Stimulated activated CD4-positive, alpha-beta T cell treated with anti-CD3 and anti-CD28 coated beads, Interleukin-1b, Interleukin-23, amount 100 ng/mL, for 4 hours (primary cell): Measurements from ENCODE around the gene FAM81A.

Experiments used
- DNase-seq, 2 donors: peaks; one replicate each; pipeline ENCODE4 v3.0.0-alpha.2; 2020; ENCODE audit warnings: low read depth in 2 of 2

FAM81A gene

DNA sequence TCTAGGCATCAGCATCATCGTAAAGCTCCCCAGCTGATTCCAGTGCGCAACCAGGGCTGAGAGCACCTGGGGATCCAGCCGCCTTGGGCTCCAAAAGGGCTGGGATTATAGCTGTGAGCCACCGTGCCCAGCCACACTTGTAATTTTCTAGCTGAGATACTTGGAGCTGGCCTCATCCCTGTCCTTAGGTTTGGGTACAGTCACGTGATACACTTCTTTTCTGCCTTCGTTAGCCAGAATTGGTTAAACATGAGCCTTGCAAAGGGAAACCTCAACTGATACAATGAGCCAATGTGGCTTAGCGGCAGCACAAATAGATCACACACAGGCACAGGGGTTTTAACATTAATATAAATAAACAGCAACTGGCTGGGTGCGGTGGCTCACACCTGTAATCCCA, 103.8 kb downstream of the FAM81A start:
- no peak for DNase-seq

DNA sequence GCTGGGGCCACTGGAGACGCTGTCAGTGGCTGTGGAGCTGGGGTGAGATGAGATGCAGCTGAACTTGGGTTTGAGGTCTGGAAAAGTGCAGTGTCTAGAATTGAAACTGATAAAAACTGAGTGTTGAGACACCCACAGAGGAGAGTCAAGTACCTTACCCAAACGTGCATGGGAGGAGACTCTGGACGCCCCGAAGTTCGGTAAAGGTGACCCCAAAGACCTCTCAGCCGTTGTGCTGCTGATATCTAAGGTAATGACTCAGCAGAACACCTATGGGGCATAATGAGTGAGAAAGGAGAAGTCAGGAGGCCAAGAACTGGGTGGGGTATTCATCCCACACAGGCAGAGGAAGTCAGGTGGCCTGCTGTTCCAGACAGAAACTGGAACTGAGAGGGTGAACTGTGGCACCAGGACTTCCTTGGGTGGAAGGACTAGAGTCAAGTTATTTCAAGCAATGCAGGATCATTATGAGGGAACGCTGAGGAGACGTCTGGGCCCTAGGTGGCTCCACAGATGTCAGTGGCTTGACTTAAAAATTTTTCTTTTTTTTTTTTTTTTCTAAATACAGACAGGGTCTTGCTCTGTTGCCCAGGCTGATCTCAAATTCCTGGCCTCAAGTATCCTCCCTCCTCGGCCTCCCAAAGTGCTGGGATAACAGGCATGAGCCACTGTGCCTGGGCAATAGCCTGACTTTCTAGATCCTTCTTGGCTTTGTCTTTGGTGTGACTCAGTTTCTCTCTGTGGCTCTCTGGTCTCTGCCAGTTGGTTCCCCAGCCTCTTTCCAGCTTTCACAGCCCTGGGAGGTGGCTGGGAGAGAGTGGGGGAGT, 105.9 kb downstream of the FAM81A start:
- no peak for DNase-seq

DNA sequence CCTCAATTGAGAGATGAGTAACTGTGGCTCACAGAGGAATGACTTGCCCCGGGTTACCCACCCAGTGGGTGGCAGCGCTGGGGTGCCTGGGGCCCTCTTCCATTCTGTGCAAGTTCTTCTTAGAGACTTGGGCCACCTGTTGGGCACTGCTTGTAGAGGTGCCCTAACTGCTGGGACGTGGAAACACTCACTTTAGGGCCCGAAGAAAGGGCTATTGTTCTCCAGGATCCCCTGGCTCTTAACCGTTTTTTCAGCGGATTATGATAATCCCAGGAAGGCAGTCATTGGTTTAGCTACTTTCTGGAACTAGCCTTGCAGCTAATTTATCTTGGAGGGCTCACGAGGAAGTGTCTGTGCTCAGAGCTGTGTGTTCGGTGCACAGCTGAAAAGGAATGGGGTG, 107.6 kb downstream of the FAM81A start:
- no peak for DNase-seq

DNA sequence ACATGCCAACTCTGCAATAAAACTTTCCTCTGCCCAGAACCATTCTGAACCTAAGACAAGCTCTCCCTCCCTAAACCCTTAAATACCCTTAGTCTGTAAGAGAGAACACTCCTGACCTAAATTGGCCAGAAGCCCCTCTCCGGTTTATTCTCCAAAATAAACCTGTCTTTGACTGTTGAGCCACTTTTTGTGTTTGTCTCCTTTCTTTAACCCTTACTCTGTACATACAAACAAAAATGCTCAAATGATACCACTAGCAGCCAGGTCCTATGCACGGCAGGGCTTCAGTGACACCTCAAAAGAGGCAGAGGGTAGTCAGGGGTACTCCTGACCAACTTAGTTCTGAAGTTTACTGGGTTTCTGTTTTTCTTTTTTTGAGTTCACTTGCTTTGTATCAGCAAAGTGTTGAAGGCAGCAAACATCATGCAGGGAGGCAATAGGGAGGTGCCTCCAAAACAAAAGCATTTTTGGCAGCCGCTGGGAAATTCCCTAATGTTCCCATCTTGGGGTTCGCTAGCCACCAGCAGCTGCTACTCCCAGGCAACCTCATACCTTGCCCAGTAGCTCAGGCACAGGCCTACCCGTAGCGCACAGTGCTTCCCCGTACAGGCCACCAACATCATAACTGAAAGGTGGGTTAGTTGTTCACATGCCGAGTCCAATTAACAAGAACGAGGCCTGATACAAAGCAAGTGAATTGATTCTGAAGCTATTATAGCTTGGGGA, 110.7 kb downstream of the FAM81A start:
- no peak for DNase-seq

DNA sequence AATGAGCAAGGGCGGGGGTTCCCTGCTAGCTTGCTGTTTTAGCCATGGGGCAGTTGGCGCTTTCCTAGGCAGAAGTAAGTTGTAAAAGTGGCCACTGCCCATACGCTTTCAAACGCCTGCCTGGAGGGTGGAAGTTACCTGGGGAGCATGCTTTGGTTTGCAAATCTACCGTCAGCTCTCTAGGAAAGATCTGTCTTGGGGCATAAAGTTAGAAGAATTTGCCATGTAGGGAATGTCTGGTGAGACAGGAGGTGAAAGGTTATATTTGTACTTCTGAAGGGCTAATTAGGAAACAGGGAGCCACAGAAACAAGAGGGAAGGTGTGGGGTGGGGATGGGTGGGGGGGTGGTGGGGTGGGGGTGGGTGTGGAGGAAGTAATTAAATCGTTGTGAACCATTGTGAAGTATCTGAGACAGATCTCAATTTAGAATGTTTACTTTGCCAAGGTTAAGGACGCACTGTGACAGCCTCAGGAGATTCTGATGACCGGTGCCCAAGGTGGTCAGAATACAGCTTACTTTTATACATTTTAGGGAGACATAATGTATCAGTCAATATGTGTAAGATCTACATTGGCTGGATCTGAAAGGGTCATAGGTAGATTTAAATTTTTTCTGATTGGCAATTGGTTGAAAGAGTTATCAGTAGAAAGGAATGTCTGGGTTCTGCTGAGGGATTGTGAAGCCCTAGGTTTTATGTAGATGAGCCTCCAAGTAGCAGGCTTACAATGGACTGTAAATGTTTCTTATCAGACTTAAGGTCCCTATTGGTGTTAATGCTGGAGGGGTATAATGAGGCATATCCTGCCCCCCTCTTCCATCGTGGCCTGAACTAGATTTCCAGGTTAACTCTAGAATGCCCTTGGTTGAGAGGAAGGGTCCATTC, 111.6 kb downstream of the FAM81A start:
- no peak for DNase-seq

DNA sequence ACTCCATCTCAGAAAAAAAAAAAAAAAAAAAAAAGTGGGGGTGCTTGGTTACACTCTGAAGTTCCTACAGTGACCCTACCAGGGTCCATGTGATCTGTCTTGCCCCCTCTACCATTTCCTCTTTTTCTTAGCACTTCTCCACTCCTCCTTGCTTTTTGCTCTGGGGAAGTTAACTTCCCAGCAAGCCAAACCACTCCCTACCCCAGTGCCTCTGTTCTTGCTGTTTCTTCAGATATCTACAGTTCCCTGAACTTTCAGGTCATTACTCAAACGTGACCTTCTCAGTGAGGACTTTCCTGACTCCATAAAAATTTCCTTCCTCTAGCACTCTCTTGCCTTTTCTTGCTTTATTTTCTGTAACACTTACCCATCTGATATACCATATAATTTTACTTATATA, 112.5 kb downstream of the FAM81A start:
- no peak for DNase-seq

DNA sequence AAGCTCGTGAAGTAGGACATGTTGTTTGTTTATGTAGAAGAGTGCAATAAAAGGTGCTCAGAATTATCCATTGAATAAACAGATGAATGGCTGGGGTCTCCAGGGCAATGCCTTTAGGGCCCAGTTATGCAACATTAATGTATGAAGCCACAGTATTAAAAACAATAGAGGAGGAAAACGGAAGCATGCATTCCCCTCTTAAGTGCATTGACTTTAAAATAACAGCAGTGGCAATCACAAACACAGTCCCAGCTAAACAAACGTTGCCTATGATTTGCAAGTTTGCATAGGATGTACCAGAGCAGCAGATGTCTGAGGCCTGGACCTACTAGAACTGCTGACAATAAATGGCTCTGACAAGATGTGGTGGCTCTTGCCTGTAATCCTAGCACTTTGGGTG, 113.0 kb downstream of the FAM81A start:
- DNase-seq, result no peak

DNA sequence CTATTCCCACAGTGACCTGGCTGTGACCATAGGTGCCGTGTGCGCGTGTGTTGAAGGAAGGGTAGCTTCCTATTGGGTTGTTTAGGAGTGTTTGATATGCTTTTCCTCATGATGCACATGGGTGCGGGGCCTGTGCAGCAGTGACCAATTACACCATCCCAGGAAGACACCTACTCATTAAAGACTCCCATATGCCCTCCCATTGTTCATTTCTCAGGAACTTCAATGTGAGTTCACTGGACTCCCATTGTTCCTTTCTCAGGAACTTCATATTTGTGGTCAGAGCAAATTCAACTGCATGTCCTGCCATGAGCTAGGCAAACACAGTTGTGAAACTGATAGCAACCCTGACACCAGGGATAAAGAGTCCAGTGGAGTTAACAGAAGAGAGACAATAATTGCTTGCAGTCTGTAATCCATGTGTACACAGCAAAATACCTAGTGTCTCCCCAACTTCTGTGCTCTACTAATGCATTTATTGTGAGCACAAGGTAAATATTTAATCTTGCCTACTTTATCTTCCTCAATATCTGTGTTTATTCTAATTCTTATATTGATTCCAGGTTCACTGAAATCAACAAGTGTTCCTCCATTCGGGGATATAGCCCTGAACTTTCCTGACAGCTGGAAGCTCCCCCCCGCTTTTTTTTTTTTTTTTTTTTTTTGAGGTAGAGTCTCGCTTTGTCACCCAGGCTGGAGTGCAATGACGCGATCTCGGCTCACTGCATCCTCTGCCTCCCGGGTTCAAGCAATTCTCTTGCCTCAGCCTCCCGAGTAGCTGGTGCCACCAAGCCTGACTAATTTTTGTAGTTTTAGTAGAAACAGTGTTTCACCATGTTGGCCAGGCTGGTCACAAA, 116.1 kb downstream of the FAM81A start:
- DNase-seq, result no peak

DNA sequence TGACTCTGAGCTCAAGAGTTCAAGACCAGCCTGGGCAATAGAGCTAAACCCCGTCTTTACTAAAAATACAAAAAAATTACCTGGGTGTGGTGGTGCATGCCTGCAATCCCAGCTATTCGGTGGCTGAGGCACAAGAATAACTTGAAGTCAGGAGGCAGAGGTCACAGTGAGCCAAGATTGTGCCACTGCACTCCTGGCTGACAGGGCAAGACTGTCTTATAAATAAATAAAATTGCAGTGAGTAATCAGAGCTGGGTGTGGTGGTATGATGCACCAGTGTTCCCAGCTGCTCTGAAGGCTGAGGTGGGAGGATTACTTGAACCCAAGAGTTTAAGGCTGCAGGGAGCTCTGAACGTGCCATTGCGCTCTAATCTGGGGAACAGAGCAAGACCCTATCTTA, 117.7 kb downstream of the FAM81A start:
- DNase-seq, result no peak

DNA sequence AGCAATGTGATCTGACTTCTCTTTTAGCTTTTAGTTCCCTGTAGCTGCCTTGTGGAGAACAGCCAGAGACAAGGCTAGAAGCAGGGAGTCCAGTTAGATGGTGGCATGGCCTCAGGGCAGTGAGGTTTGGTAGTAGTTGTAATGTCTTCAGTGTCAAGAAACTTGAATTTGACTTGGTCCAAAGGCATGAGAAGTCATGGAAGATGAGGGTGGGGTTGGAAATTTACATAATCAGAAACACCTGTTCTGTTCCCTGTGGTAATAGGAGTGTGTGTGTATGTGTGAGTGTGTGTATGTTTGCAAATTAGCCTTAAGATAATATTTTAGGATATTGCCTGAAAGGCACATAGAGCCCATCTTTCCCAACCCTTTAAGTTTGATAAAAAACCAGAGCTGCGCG, 118.4 kb downstream of the FAM81A start:
- no peak for DNase-seq

DNA sequence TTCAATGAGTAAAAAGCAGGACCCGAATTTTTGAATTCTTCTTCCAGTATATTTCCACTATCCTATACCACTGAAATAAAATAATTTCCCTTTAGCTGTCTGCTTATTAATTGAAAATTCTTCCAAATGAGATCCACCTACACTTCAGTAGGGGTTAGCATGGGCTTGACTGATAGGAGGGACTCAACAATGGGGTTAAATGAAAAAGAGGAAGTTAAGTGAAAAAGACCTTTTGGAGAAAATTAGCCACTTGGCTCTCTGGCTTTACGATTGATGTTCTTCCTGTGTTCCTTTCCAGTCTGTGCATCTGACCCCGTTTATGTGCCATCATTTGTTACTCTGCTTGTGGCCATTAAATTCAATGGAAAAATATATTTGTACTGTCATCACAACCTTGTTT, 119.6 kb downstream of the FAM81A start:
- DNase-seq, result no peak

DNA sequence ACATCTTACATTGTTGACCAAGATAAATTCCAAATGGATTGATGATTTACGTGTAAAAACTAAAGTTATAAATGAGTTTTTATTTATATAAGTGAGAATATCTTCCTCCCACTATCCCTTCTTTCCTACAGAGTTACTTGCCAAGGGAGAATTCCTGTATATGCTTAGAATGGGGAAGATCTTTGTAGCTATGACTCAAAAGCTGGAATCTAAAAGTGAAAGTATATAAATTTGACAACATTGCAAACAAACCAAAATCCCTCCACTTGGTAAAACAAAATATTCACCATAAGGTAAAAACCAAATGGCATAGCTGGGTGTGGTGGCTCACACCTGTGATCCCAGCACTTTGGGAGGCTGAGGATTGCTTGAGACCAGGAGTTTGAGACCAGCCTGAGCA, 120.9 kb downstream of the FAM81A start:
- DNase-seq, result no peak

DNA sequence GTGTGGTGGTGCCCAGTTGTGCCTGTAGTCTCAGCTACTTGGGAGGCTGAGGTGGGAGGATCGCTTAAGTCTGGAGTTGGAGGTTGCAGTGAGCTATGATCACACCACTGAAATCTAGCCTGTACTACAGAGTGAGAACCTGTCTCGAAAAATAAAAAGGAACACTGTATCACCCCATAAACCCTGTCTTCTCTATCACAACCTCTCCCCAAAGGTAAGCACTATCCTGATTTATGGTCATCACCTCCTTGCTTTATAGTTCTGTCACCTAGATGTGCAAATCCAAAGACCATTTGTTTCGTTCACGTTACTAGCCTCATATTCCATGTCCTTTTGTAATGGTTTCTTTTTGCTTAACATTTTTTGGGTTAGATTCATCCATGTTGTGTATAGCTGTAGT, 123.6 kb downstream of the FAM81A start:
- DNase-seq, result no peak

DNA sequence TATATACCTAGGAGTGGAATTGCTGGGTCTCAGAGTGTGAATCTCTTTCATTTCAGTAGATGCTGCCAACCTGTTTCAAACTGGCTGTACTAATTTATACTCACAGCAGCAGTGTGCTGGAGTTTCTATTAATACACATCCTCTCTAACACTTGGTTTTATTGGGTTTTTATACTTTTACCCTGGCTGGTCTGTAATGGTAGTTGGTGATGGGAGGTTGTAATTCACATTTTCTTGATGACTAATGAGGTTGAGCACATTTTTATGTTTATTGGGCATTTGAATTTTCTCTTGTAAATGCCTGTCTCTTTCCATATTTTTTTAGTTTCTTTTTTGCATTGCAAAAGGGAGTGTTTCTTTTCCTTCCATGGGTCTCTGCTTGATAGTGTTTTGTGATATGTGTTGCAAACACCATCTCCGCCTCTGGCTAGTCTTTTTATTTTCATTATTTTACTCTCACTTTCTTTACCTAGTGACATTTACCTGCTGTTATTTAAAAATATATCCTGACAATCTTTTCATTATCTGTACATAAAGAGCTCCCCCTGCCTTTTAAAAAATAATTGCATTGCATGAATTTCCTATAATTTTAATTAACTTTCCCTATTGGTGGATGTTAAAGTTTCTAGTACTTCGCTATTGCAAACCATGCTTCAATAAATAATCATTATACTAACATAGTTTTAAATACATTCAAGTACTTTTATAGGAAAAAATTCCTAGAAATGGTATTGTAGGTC, 124.6 kb downstream of the FAM81A start:
- DNase-seq, result no peak

DNA sequence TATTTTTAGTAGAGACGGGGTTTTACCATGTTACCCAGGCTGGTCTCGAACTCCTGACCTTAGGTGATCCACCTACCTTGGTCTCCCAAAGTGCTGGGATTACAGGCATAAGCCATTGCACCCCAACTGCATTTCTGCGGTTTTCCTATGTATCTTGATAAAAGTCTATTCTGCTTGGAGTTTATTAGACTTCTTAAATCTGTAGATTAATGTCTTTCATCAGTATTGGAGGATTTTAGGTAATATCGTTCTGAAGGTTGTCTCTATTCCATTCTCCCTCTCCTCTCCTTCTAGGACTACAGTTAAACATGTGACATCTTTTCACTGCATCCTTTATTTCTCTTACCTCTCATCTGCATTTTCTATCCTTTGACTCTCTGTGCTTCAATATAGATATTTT, 127.3 kb downstream of the FAM81A start:
- no peak for DNase-seq

DNA sequence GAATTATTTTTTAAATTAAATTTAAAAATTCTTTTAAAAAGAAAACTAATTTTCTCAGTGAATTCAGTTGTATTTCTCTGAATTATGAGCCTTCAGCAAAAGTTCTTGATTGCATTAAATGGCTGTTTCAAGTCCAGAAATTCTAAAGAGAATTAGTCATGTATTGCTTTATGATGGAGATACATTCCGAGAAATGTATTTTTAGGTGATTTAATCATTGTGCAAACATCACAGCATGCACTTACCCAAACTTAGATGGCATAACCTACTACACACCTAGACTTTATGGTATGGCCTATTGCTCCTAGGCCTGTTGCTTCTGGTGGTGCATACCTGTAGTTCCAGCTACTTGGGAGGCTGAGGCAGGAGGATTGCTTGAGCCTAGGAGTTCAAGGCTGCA, 129.3 kb downstream of the FAM81A start:
- DNase-seq, result no peak

DNA sequence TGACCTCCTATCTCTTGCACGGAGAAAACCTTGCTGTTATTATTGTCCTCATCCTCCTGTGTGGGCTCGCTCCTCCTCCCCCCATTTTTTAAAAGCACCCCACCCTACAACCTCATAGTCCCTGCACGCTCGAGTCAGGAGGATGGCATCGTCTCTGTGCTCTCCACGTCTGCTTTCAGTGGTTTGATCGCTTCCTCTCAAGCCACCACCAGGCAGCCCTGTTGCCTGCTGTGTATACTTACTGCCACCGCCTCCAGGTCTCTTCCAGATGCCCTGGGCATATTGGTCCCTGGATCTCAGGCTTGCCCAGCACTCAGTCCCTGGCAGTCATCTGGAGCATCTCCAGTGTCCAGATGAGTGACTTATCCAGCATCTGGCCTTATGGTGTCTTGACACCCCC, 131.5 kb downstream of the FAM81A start:
- DNase-seq, result no peak

DNA sequence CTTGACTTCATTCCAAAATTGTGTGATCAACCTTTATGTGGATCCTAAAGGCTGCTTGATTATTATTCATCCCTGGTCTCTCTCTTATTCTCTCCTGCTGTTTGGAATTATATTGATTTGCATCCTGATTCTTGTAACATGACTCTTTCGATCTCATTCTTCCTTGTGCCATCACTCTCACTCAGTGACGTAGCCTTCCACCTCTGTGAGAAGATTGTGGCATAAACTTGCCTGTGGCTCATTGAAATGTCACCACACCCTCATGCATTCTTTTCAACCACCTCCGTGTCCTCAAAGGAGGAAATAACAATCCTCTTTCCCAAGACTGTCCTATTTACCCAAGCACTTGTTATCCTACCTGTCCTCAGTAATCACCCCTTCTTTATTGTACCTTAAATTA, 132.3 kb downstream of the FAM81A start:
- no peak for DNase-seq

DNA sequence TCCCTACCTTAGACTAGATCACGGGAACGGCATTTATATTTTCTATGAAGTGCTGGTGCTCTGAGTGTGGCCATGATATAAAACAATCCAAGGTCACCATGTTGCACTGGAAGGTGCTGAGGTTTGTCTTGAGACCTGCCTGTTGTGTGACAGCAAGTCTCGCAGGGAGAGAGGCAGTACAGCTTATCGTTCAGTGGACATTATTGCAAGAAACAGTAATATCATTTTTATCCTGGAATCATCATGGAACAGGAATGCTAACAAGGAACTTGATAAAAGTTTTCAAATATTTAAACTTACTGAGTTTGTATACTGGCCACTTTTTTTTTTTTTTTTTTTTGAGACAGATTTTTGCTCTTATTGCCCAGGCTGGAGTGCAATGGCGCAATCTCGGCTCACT, 133.6 kb downstream of the FAM81A start:
- DNase-seq, result no peak
